Sigmoid colon (tissue), 4 donors: Measurements from ENCODE around the gene LONP2.

Experiments
- CTCF ChIP-seq, 4 experiments: fragments of 450-650 bp in 3 of 4; fragments of 200-600 bp in 1 of 4; IDR thresholded peaks; one replicate each; pipeline ENCODE4 v1.5.1; 2016 to 2019; ENCODE audit warnings: antibody characterized with exemption in 4 of 4, mild to moderate bottlenecking in 3 of 4, moderate library complexity in 2 of 4
- EP300 ChIP-seq, 4 donors: sonication (generic); formaldehyde crosslinking; IDR thresholded peaks; one replicate each; pipeline ENCODE4 v1.6.1; 2017; ENCODE audit warnings: antibody characterized with exemption in 4 of 4
- POLR2AphosphoS5 ChIP-seq, 4 donors: sonication (generic); formaldehyde crosslinking; IDR thresholded peaks; one replicate each; pipeline ENCODE4 v1.6.1; 2017; ENCODE audit warnings: antibody characterized with exemption in 4 of 4

DNA sequence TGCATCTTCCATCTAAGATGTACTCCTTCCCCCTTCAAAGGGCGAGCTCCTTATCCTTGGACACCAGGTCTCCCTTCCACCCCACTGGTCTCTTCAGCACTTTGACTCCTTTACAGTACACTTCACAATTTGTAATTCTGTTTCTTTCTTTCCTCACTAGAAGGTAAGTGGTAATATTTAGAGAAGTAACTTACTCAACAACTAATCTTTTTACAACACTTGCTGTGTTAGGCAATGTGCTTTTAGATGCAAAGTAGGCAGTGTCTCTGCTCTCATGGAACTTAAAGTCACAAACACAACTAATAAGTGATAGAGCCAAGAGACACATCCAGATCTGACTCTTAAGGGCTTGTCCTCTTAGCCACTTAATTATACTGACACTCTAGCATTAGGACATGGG is 134.7 kb downstream of the LONP2 start:
- TF ChIP-seq CTCF (IDR thresholded peaks at IDR 0.05), result no peak
- no peak for TF ChIP-seq EP300 (IDR thresholded peaks at IDR 0.05)
- no peak for TF ChIP-seq POLR2AphosphoS5 (IDR thresholded peaks at IDR 0.05)
